Left forelimb (tissue), 1 donor: Measurements from ENCODE around the gene GATAD2A.

Experiments used
- DNase-seq: peaks from one replicate; pipeline ENCODE4 v3.0.0-alpha.2; 2018; ENCODE audit warnings: low spot score

GATAD2A gene

DNA sequence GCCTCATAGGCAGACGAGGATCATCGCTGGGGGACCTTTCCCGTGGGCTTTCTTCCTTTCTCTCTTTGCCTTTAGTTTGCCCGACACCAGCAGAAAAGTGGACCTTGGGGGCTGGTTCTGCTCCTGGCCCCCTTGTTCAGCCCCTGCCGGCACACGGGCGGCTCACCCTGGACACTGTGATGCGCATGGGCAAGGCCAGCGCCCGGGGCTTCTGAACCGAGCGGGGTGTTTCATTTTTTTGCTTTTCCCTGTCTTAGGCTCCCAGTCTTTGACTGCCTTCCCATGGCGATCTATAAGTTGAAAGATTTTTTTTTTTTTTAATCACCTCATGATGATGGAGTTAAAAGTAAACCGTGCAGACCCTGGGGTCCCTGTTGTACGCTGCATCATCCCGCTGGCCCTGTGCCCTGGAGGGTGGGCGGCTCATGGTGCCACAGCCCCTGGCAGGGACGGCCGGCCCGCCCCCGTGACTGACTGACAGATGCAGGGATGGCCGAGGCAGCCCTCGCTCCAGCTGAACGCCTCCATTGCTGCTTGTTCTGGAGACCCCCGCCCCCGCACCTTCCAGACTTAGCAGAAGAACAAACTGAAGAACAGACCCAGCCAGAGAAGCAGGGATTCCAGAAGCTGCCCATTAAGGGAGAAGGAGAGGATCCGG lies 100.3 kb downstream of the GATAD2A start:
- DNase-seq: no peak

DNA sequence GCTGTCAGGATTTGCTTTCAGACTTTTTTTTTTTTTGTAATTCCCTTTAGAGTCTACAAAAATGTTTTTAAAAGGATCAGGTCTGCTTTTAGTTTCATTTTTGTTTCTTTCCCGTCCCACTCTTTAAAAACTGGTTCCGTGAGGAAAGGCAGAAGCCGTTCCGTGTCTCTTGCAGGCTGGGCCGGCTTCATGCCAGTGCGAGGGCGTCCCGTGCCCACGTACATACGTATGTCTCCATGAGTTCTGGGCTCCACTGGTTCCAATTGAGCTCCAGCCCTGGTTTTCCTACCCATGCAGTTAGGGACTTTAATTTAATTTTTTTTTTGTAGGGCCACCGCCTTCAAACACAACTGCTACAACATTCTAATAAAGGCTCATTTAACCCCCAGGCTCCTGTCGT lies 101.1 kb downstream of the GATAD2A start:
- no peak for DNase-seq

DNA sequence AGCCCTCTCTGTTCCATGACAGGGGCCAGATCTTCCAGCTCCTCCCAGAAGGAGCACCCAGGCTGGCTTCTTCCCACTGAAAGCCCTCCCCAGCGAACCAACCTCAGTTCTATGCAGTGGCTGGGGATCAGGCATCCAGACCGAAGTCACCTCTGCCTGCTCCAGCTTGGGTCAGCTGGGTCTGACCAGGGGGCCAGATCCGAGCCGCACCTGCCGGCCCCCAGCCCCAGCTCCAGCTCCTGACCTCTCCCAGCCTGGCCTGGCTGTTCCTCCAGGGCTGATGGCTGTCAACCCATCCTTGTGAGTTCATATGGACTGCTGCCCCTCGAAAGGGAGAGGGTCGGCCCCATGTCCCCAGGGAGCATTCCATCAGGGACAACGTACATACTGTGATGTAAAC lies 101.9 kb downstream of the GATAD2A start:
- DNase-seq: no peak

DNA sequence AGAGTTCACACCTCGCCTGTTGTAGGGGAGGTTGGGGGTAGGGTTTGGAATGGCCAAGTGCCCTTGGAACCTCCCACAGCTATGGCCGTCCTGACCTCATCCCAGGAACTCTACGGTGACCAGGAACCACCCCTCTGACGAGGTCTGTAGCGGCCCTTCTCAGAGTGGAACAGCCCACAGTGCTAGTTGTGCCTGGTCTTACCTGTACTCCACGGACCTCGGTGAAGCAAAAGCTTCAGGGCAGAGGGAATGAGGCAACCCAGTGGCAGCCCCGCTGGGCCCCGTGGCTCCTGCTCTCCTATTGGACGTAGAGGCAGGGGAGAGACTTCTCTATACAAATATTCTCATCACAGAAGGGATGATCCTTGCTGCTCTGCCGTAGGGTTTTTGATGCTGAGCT lies 102.7 kb downstream of the GATAD2A start:
- no peak for DNase-seq

DNA sequence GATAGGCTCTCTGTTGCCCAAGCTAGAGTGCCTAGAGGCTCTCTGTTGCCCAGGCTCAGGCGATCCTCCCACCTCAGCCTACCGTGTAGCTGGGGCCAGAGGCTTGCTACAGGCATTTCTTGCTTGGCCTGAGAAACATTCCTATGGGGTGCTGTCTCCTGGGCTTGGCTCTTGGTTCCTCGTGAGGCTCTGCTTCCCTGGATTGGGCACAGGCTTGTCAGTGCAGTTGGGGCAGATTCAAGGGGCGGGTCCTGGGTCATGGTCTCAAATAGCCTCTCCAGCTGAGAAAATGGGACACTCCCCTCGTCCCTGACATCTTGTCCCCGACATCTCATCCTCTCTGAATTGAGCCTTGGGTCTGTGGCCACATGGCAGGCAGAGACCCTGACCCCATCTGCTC lies 105.0 kb downstream of the GATAD2A start:
- DNase-seq: no peak

DNA sequence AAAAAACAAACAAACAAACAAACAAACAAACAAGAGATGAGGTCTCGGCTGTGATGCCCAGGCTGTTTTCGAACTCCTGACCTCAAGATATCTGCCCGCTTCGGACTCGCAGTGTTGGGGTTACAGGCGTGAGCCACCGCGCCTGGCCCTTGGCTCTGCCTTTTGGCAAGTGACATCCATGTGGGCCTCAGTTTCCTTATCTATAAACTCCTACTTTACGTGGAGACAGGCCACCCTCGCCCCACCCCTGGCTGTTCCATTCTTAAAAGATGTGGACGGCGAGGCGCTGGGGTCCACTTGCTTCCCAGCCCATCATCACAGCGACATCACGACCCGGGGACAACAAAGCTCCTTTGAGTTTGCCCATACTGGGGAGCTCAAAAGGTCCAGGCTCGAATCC lies 108.2 kb downstream of the GATAD2A start:
- DNase-seq: no peak

DNA sequence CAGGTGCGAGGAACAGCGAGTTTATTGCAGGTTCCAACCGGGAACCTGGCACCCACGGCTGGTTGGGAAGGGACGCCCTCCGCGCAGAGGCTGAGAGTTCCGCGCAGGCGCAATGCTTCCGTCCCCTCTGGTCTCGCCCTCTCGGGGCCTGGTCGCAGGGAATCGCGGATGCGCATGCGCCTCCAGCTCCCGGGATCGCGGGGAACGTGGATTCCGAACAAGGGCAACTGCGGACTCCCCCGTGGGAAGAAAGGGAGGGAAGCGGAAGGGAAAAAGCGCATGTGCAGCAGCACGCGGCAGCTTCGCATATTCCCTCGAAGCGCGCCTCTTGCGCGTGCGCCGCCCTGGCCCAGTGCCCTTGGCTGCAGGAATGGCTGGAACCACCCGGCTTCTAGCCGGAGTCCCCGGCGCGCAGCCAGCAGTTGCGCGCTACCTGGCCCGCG lies 108.8 kb downstream of the GATAD2A start:
- no peak for DNase-seq

DNA sequence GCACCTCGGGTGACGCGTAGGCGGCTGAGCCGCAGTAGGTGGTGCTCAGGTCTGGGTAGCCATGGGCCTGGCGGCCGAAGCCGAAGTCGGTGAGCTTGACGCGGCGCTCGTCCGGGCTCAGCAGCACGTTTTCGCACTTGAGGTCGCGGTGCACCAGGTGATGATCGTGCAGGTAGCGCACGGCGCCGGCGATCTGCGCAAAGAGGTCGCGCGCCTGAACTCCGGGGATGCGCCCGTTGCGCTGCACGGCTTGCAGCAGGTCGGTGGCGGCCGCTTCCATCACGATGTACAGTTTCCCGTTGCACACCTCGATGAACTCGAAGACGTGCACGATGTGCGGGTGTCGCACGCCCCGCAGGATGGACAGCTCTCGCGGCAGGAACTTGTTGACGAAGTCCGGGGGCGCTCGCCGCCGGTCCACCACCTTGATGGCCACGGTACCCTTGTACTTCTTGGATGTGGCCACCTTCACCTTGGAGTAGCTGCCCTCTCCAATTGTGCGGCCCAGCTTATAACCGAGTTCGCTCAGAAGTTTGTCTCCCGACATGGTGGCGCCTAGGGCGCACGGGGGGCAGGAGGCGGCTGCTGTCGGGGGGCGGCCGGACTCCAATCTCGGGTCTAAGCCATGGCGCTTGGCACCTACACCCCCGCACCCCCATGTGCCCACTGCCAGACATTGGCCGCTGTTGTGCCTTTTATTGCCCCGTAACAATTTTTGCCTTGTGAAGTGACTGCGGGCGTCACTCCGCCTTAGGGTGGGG lies 109.6 kb downstream of the GATAD2A start, which contains the start of gene TSSK6:
TSS of gene TSSK6 (minus strand) at position 668 of the 761 bp plus-strand sequence. CDS start at position 547, 121 bp downstream.
- DNase-seq: no peak

DNA sequence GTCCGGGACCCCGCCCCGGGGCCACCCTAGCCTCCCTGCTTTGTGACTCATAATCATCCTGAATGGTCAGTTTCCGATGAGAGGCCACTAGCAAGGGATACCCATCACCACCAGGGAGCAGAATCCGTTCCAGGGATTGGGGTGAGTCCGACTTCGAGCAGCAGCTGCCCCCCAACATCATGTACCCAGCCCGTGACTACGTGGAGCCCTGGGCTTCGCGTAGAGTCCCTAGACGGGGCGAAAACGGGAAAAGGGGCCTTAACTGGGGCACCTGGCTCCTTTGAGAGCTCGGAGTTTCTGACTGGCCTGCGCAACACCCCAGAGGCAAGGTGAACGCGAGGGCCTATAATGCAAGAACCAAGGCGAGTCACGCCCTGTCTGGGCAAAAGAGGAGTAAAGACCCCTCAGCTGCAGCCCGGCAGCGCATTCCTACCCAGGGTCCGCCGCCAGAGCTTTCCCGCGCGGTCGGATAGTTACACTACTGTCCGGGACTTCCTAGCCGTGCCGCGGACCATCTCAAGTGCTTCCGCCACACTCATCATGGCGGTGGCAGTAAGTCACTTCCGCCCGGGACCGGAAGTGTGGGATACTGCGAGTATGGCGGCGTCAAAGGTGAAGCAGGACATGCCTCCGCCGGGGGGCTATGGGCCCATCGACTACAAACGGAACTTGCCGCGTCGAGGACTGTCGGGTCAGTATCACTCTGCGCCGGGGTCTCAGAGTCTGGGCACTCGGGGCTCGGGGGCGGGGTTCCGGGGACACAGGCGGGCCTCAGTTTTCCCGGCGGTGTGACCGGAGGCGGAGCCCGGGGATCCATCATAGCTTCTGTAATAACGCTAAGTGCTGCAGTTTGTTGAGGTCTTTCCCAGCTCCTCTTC lies 110.4 kb downstream of the GATAD2A start, which contains the start of gene NDUFA13:
TSS of gene NDUFA13 (plus strand) at position 584 of the 878 bp plus-strand sequence. CDS start at position 598, 14 bp downstream.
- peak; percentile 99 for DNase-seq

DNA sequence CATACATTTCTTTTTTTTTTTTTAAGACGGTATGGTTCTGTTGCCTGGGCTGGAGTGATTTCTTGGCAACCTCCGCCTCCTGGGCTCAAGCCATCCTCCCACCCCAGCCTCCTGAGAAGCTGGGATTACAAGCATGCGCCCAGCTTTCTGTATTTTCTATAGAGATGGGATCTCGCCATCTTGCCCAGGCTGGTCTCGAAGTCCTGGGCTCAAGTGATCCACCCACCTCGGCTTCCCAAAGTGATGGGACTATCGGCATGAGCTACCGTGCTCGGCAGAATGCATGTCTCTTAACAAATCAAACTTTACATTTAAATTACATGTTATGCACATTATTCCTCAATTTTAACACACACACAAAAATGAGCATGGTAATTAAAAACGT lies 111.8 kb downstream of the GATAD2A start:
- DNase-seq: no peak

DNA sequence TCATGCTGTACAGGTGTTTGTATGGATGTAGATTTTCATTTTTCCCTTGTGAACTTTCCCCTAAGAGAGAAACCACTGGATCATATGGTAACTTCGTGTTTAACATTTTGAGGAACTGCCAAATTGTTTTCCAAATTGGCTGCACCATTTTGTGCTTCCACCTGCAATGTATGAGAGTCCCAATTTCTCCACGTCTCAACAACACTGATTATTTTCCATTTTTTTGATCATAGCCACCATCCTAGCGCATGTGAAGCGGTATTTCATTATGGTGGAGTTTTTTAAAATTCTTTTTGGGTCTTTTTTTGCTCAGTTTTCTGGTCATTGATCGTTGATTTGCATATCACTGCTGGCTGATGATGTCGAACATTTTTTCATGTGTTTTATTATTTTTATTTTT lies 115.5 kb downstream of the GATAD2A start:
- DNase-seq: no peak

DNA sequence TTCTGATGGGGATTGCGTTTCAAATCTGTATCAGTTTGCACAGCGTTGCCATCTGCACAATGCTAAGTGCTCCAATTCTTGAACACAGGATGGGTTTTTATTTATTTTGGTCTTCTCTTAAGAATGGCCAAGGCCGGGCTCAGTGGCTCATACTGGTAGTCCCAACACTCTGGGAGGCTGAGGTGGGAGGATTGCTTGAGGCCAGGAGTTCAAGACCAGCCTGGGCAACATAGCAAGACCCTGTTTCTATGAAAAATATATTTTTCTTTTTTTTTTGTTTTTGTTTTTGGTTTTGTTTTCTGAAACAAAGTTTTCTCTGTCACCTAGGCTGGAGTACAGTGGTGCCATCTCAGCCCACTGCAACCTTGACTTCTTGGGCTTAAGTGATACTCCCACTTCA lies 117.7 kb downstream of the GATAD2A start:
- DNase-seq: no peak

DNA sequence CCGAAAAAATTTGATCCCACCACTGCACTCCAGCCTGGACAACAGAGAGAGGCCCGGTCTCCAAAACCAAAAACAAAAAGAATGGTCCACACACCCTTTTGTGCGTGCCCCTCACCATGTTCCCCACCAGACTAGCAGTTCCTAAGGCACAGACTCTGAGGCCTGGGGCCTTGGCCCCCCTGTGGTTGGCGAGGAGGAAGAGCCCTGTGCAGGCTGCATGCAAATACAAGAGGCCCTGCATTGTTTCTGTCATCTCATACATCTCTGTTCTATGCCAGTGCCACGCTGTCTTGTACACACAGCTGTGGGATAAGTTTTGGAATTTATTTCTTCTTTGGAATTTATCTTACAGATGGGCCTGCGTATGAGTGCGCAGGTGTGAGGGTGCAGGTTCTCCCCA lies 118.6 kb downstream of the GATAD2A start:
- DNase-seq: no peak

DNA sequence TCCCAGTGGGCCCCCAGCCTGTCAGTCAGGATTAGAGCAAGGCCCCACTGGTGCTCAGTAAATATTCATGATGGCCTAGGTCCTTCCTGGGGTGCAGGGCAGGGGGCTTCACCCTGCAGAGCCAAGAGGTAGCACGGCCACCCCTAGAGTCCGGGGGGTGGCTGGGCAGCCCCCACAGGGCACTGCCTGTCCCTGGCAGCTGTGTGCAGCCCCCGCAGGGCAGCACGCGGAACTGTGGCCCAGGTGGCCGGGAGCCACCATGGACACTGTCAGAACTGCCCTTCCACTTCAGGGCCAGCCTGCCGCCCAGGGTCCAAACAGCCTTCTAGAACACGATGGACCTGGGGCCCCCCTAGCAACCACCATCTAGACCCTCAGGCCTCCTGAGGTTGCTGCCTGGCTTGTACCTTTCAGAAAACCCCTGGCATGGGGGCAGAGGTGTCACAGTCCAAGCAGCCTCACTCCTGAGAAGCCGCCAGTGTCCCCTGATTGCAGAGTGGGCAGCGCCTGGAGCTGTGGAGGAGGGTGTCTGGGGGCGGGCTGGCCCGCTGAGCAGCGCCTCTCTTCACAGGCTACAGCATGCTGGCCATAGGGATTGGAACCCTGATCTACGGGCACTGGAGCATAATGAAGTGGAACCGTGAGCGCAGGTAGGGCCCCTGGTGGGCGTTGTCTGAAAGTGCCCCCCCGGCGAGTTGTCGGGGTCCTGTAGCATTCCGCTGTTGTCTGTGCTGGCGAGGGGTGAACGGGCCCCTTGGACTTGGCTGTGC lies 120.3 kb downstream of the GATAD2A start:
- no peak for DNase-seq

DNA sequence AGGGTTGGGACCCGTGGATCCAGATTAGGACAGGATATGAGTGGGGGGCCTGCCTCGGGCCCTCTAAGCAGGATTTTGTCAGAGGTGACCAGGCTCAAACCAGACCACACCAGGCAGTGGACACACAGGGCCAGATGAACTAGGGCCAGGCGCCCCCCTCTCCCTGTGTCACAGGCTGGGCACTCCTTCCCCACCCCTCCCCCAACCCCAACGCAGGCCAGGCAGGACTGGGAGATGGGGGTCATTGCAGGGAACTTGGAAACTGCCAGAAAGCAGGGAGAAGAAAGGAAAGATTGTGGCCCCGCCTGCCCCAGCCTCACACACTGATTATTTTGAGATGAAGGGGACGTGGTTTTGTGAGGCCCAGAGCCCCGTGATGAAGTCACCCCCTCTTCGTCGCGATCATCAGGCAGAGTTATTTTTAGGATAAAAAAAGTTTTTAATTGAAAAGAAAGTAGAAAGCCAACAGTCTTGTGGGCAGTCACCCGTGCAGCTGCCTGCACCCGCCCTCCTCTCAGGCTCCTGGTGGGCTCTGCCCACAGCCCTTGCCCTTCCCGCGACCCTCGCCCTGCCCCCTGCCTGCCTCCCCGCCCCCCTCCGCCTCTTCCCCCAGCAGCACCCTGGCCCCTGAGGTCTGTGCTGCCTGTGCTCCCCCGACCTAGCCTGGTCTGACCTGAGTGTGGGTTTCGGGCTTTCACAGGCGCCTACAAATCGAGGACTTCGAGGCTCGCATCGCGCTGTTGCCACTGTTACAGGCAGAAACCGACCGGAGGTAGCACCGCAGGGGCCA lies 121.3 kb downstream of the GATAD2A start:
- DNase-seq: no peak

DNA sequence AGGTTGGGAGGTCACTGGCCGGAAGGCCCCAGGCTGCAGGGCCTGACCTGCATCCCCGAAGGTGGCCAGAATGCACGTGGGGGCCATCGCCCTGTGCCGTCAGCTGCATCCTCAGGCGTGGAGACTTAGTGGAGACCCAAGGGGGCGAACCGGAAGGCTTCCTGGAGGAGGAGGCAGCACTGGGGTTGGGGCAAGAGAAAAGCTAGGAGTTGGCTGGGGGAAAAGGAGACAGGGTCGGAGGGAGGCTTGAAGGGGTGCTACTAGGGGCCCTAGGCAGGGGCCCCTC lies 121.8 kb downstream of the GATAD2A start:
- DNase-seq: no peak

DNA sequence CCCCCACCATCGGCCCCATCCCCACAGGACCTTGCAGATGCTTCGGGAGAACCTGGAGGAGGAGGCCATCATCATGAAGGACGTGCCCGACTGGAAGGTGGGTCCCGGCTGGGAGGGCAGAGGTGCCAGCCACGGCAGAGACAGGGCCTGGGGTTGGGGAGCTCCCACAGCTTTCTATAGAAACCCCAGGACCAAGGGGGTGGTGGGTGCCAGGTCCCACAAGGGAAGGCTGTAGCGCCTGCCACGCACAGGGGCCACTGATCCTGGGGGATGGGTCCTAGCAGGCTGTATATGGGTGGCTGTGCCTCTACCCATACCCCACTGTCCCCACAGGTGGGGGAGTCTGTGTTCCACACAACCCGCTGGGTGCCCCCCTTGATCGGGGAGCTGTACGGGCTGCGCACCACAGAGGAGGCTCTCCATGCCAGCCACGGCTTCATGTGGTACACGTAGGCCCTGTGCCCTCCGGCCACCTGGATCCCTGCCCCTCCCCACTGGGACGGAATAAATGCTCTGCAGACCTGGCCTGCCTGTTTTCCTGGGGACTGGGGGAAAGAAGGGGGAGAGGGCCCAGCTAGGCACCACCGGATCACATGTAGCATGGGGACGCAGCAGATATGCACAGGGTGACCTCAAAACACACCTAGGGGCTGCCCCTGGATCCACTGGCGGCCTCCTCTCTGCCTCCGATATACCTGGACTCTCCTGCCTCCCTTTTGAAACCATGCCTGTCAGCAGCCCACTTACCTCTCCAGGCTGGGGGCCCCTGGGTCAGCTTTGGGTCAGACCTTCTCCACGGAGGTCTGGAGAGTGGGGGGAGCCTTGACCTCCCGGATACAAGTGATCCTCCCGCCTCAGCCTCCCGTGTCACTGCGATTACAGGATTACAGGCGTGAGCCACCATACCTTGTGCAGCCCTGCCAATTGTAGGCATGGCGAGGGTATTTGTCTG lies 122.5 kb downstream of the GATAD2A start:
- no peak for DNase-seq

DNA sequence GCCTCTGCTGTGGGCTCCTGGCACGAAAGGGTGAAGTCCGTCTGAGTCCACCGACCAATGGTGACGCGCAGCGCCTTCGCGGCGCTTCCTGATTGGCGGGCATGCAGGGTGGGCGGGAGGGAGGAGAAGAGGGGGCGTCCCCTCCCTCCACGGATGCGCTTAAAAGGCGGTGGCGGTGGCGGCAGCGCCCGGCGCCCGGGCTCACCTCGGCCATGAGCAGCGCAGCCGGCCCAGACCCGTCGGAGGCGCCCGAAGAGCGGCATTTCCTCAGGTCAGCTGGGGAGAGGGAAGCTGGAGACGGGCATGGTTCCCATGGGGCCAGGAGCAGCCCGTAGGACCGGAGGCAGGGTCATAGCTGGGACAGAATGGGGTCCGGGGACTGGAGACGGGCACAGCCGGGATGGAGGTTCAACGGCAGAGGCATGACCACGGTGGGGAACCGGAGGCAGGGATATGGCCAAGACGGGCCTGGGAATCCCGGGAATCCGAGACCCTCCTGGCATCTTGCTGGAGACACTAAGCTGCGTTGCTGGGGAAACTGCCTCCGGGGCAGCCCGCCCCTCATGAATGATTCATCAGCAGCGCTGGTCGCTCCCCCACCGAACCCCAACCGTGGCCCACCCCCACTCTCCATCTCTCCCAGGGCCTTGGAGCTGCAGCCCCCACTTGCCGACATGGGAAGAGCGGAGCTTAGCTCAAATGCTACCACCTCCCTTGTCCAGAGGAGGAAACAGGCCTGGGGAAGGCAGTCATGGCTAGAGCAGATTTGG lies 123.4 kb downstream of the GATAD2A start, which contains the start of gene YJEFN3:
TSS of gene YJEFN3 (plus strand) at position 191 of the 770 bp plus-strand sequence. CDS start at position 213, 22 bp downstream.
- DNase-seq: no peak
